K562 (cell line): ENCODE results near the gene LATS2. TPM values are rescaled to one million over a fixed set of nuclear protein-coding genes. Genes with fewer than 3 reads are reported as not detected.

Experiments used
- NCOA2 ChIP-seq, 2 experiments: fragments of 450-650 bp; IDR thresholded peaks; 2 replicates each; pipeline ENCODE4 v1.6.1; 2018; ENCODE audit warnings: mild to moderate bottlenecking in 2 of 2, moderate library complexity in 1 of 2; ENCODE audit not compliant: partially characterized antibody in 2 of 2
- NFIC ChIP-seq: fragments of 450-650 bp; IDR thresholded peaks from 2 replicates; pipeline ENCODE4 v1.6.1; 2017; ENCODE audit warnings: mild to moderate bottlenecking, inconsistent platforms
- RBFOX2 ChIP-seq: fragments of 200-400 bp; formaldehyde crosslinking; IDR thresholded peaks from 2 replicates; pipeline ENCODE4 v1.6.1; 2017; ENCODE audit warnings: low read depth, mild to moderate bottlenecking, low read length, moderate library complexity
- TFAM ChIP-seq: fragments of 250-450 bp; sonication (Bioruptor Pico); conservative IDR thresholded peaks from 2 replicates; pipeline ENCODE4 v1.5.0; 2021; ENCODE audit warnings: mild to moderate bottlenecking, moderate library complexity
- ZNF318 ChIP-seq, 2 experiments: fragments of 450-650 bp; IDR thresholded peaks; 2 replicates each; pipeline ENCODE4 v1.6.1; 2016; ENCODE audit warnings: mild to moderate bottlenecking in 2 of 2, borderline replicate concordance in 1 of 2, low read depth in 1 of 2, moderate library complexity in 1 of 2
- polyA plus RNA-seq, 8 experiments: library from polyadenylated mRNA; depleted of rRNA in 4 of 8; stranded (reverse) in 5 of 8; unstranded in 3 of 8; fragments of >200 nt; fragmentation: Nextera tagmentation in 2 of 8; fragmentation: Illumina TruSeq in 1 of 8; extraction: Ambion mirVana in 2 of 8; extraction: Trizol in 1 of 8; gene quantifications; 2 replicates each; pipeline versions ENCODE4 v1.2.1 to v1.2.3, GENCODE V29; 2011 to 2014; ENCODE audit warnings: inconsistent platforms in 1 of 8, missing spikeins in 1 of 8
- total RNA-seq, 7 experiments: library from RNA; depleted of rRNA in 6 of 7; stranded (reverse); fragments of >200 nt in 6 of 7; fragmentation: Illumina TruSeq in 2 of 7; extraction: Trizol in 2 of 7; gene quantifications; 2 replicates each; pipeline versions ENCODE4 v1.2.1 to v1.2.3, GENCODE V29; 2011 to 2021; ENCODE audit warnings: low replicate concordance in 1 of 7

Gene LATS2
- total and polyA plus RNA-seq, 9 of the 15 experiments (the other 6 are each of a cell fraction or from before 2014, with no cell fraction given) = 0.18 to 3.7 (median 0.76) TPM

- TF ChIP-seq NFIC = peak; percentile 55; the same call in 1 of the 2 replicates
- no peak for TF ChIP-seq NCOA2 (IDR thresholded peaks at IDR 0.05; ENCODE audit: partially characterized antibody in 2 of 2)
- no peak for TF ChIP-seq RBFOX2
- TF ChIP-seq TFAM (CRISPR knock-in tag) = no peak
- no peak for TF ChIP-seq ZNF318 (IDR thresholded peaks at IDR 0.05; ENCODE audit: borderline replicate concordance in 1 of 2, low read depth in 1 of 2)
Measured at GRCh38 chr13:20995245-20995838, 66.0 kb downstream of the LATS2 start (continued).
